Gastroesophageal sphincter (tissue), 4 donors: ENCODE measurements around the gene WDHD1. TPM values are rescaled to one million over a fixed set of nuclear protein-coding genes. Genes with fewer than 3 reads are reported as not detected.

ENCODE experiments used
- ATAC-seq: fragments of 150-250 bp; one replicate; pipeline ENCODE4 v1.9.1; 2016; ENCODE audit warnings: mild to moderate bottlenecking, moderate library complexity
- H3K27ac ChIP-seq, 4 donors: fragments of 200-600 bp; sonication (generic) in 3 of 4; 1 replicate in 3 of 4; 2 replicates in 1 of 4; pipeline ENCODE4 v1.5.1; 2016 to 2019
- H3K27me3 ChIP-seq: fragments of 200-600 bp; sonication (generic); one replicate; pipeline ENCODE4 v1.5.1; 2019
- H3K36me3 ChIP-seq, 2 donors: fragments of 200-600 bp; sonication (generic); one replicate each; pipeline ENCODE4 v1.5.1; 2019; ENCODE audit warnings: control low read depth in 1 of 2
- H3K4me1 ChIP-seq, 3 donors: fragments of 200-600 bp; sonication (generic); 1 replicate in 2 of 3; 2 replicates in 1 of 3; pipeline ENCODE4 v1.5.1; 2016 to 2019; ENCODE audit warnings: control low read depth in 2 of 3
- H3K4me3 ChIP-seq, 2 donors: fragments of 200-600 bp; sonication (generic); one replicate each; pipeline ENCODE4 v1.5.1; 2019; ENCODE audit warnings: mild to moderate bottlenecking in 1 of 2, moderate library complexity in 1 of 2
- H3K9me3 ChIP-seq, 3 donors: fragments of 200-600 bp; sonication (generic); one replicate each; pipeline ENCODE4 v1.5.1; 2017 to 2019; ENCODE audit warnings: control low read depth in 2 of 3
- EP300 ChIP-seq: sonication (generic); formaldehyde crosslinking; IDR thresholded peaks from one replicate; pipeline ENCODE4 v1.6.1; 2017; ENCODE audit warnings: antibody characterized with exemption, mild to moderate bottlenecking
- POLR2A ChIP-seq, 2 donors: fragments of 450-650 bp; IDR thresholded peaks; one replicate each; pipeline ENCODE4 v1.6.1; 2017; ENCODE audit warnings: antibody characterized with exemption in 2 of 2, mild to moderate bottlenecking in 2 of 2, moderate library complexity in 1 of 2
- POLR2AphosphoS5 ChIP-seq: sonication (generic); formaldehyde crosslinking; IDR thresholded peaks from one replicate; pipeline ENCODE4 v1.6.1; 2017; ENCODE audit warnings: antibody characterized with exemption
- WGBS, 2 donors: methylation state at CpG; one replicate each; pipeline ENCODE4 v1.1.5; 2018; ENCODE audit warnings: low coverage in 1 of 2; 5-methylcytosine and 5-hydroxymethylcytosine counted together
- total RNA-seq, 4 donors: library from RNA; depleted of rRNA; stranded (reverse); fragments of >200 nt; gene quantifications; one replicate each; pipeline ENCODE4 v1.1.0, GENCODE V29; 2016
- TF ChIP-seq, protein P1 (sequence below), 4 experiments: fragments of 200-600 bp in 2 of 4; fragments of 450-650 bp in 2 of 4; sonication (generic) in 1 of 4; IDR thresholded peaks; one replicate each; pipeline ENCODE4 v1.5.1; 2017 to 2019; ENCODE audit warnings: antibody characterized with exemption in 4 of 4, mild to moderate bottlenecking in 2 of 4, moderate library complexity in 2 of 4

WDHD1 gene
- total RNA-seq, 4 donors from 2014 or later: 0.47 to 5.3 (median 2.2) TPM

DNA sequence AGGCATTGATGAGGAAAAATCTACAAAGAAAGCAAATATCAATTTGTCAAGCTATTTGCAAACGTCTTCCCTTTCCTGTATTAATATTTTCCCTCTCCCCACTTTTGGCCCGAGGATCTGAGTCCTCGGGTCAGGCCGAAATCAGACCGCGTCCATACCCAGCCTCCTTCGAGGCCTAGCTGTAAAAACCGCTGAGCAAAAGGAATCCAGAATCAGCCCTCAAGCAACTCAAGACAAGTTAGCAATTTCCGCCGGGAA is 24.2 kb upstream of the WDHD1 start:
- Histone ChIP-seq H3K4me3 (peak overlapping the region; percentile 72 to 94), H3K27me3 (no peaks in the 10 kb centered on the region), H3K9me3 (no peaks in the 10 kb centered on the region), H3K4me1 (peaks cover 4 to 47% (median 19%) of the 10 kb centered on the region in 3 donors), H3K36me3 (peaks cover 0 to 7% of the 10 kb centered on the region in 2 donors), H3K27ac (peak overlapping the region; percentile 51 to 100 (median 99))
- WGBS, 2 donors: 0 to 1% methylated on average over 4 to 8 of the region's 10 CpGs
- ATAC-seq: no peak
- TF ChIP-seq POLR2AphosphoS5 (no peak), EP300 (no peak), POLR2A (IDR thresholded peaks at IDR 0.05) (no peak)
- TF ChIP-seq, protein P1, sequence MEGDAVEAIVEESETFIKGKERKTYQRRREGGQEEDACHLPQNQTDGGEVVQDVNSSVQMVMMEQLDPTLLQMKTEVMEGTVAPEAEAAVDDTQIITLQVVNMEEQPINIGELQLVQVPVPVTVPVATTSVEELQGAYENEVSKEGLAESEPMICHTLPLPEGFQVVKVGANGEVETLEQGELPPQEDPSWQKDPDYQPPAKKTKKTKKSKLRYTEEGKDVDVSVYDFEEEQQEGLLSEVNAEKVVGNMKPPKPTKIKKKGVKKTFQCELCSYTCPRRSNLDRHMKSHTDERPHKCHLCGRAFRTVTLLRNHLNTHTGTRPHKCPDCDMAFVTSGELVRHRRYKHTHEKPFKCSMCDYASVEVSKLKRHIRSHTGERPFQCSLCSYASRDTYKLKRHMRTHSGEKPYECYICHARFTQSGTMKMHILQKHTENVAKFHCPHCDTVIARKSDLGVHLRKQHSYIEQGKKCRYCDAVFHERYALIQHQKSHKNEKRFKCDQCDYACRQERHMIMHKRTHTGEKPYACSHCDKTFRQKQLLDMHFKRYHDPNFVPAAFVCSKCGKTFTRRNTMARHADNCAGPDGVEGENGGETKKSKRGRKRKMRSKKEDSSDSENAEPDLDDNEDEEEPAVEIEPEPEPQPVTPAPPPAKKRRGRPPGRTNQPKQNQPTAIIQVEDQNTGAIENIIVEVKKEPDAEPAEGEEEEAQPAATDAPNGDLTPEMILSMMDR (IDR thresholded peaks at IDR 0.05): no peak

- WGBS, 2 donors: 63 to 74% methylated on average over 2 of the region's 2 CpGs
- no peak for ATAC-seq
- no peaks in the 10 kb centered on the region for H3K27me3 ChIP-seq
- peaks cover 4 to 25% (median 15%) of the 10 kb centered on the region in 3 donors for H3K4me1 ChIP-seq
- H3K4me3 ChIP-seq: no peak overlapping the region
- H3K27ac ChIP-seq: no peak overlapping the region
- H3K9me3 ChIP-seq: no peaks in the 10 kb centered on the region
- H3K36me3 ChIP-seq: peaks cover 0 to 5% of the 10 kb centered on the region in 2 donors
- TF ChIP-seq EP300 (no peak), POLR2AphosphoS5 (no peak), POLR2A (IDR thresholded peaks at IDR 0.05) (no peak)
- TF ChIP-seq, protein P1 (IDR thresholded peaks at IDR 0.05): no peak
Observed at GRCh38 chr14:55048900-55049436, 22.1 kb upstream of the WDHD1 start.

DNA sequence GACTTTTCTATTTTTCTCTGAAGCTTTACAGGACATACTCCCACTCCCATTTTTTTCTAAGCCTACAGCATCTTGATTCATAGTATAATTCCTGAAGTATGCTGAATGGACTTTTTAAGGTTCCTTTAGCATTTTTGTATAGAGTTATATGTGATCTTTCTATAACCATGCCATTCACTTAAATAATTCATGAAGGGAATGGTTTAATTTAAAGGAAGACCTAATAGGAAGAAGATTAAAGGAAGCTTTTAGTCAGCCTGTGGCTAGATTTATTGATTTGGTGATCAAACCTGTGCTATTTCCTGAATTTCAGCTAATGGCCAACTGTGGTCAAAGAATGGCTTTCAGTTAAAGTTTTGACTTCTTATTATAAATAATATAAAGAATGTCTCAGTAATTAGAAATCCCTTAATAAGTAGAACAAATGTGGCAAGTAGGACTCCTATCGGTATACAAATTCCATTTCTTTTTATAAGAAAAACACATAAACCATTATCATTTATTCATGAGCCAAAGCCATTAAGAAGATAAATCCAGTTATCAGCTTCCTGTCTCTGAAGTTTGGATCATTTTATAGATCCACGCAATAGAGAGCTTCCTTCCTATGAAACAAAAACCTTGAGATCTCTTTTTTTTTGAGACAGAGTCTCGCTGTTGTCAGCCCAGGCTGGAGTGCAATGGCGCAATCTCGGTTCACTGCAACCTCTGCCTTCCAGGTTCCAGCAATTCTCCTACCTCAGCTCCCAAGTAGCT is 20.6 kb upstream of the WDHD1 start:
- 85 to 94% methylated on average over 4 to 5 of the region's 5 CpGs for WGBS, 2 donors
- Histone ChIP-seq H3K27ac (no peak overlapping the region), H3K36me3 (peaks cover 0 to 17% of the 10 kb centered on the region in 2 donors), H3K4me1 (peaks cover 0 to 10% (median 5%) of the 10 kb centered on the region in 3 donors), H3K27me3 (no peaks in the 10 kb centered on the region), H3K9me3 (no peaks in the 10 kb centered on the region), H3K4me3 (no peak overlapping the region)
- TF ChIP-seq POLR2AphosphoS5 (no peak), POLR2A (IDR thresholded peaks at IDR 0.05) (no peak), EP300 (no peak)
- TF ChIP-seq, protein P1 (IDR thresholded peaks at IDR 0.05): no peak
- no peak for ATAC-seq

GRCh38 chr14:55045087-55045486 is 18.2 kb upstream of the WDHD1 start:
- Histone ChIP-seq H3K27ac (no peak overlapping the region), H3K9me3 (no peaks in the 10 kb centered on the region), H3K27me3 (no peaks in the 10 kb centered on the region), H3K4me1 (no peaks in the 10 kb centered on the region), H3K4me3 (no peak overlapping the region), H3K36me3 (peaks cover 0 to 17% of the 10 kb centered on the region in 2 donors)
- no peak for TF ChIP-seq POLR2AphosphoS5
- TF ChIP-seq EP300: no peak
- no peak for TF ChIP-seq POLR2A (IDR thresholded peaks at IDR 0.05)
- TF ChIP-seq, protein P1 (IDR thresholded peaks at IDR 0.05): no peak
- no peak for ATAC-seq

GRCh38 chr14:55043528-55043927 is 16.6 kb upstream of the WDHD1 start:
- no peak overlapping the region for H3K27ac ChIP-seq
- 95 to 96% methylated on average over 5 of the region's 5 CpGs for WGBS, 2 donors
- TF ChIP-seq, protein P1 (IDR thresholded peaks at IDR 0.05): no peak
- peaks cover 0 to 17% of the 10 kb centered on the region in 2 donors for H3K36me3 ChIP-seq
- no peak for ATAC-seq
- H3K4me3 ChIP-seq: no peak overlapping the region
- no peaks in the 10 kb centered on the region for H3K4me1 ChIP-seq
- H3K27me3 ChIP-seq: no peaks in the 10 kb centered on the region
- H3K9me3 ChIP-seq: no peaks in the 10 kb centered on the region
